Gastrocnemius medialis (tissue), 4 donors: ENCODE data around the gene CBFA2T2. TPM values are rescaled to one million over a fixed set of nuclear protein-coding genes. Genes with fewer than 3 reads are reported as not detected.
"Not testable (repeated sequence)": the region's sequence is repeated elsewhere in the genome, so short reads cannot be mapped to it uniquely, and the experiment has no call there.

Source experiments
- ATAC-seq, 2 donors: fragments of 150-250 bp; one replicate each; pipeline ENCODE4 v1.9.1; 2016
- DNase-seq, 2 donors: peaks; one replicate each; pipeline ENCODE4 v3.0.0-alpha.2; 2019
- H3K27ac ChIP-seq, 4 donors: fragments of 200-600 bp; sonication (generic); 1 replicate in 1 of 4; 2 replicates in 3 of 4; pipeline ENCODE4 v1.5.1; 2016 to 2018; ENCODE audit warnings: mild to moderate bottlenecking in 2 of 4, moderate library complexity in 1 of 4
- H3K27me3 ChIP-seq, 3 donors: fragments of 200-600 bp; sonication (generic) in 2 of 3; 1 replicate in 1 of 3; 2 replicates in 2 of 3; pipeline versions ENCODE4 v1.5.1 to v1.6.0; 2016 to 2019; ENCODE audit warnings: mild to moderate bottlenecking in 1 of 3, moderate library complexity in 1 of 3
- H3K36me3 ChIP-seq, 2 donors: fragments of 200-600 bp; sonication (generic) in 1 of 2; one replicate each; pipeline ENCODE4 v1.5.1; 2017 to 2018
- H3K4me1 ChIP-seq, 2 donors: fragments of 200-600 bp; sonication (generic) in 1 of 2; one replicate each; pipeline ENCODE4 v1.5.1; 2016 to 2017; ENCODE audit warnings: mild to moderate bottlenecking in 2 of 2
- H3K4me3 ChIP-seq, 4 donors: fragments of 200-600 bp; sonication (generic) in 3 of 4; 1 replicate in 1 of 4; 2 replicates in 3 of 4; pipeline ENCODE4 v1.5.1; 2016 to 2019; ENCODE audit warnings: mild to moderate bottlenecking in 2 of 4
- H3K9me3 ChIP-seq, 3 donors: fragments of 200-600 bp; sonication (generic) in 2 of 3; 1 replicate in 1 of 3; 2 replicates in 2 of 3; pipeline ENCODE4 v1.5.1; 2016 to 2019
- CTCF ChIP-seq, 5 experiments: fragments of 450-650 bp in 3 of 5; fragments of 200-600 bp in 2 of 5; sonication (generic) in 2 of 5; IDR thresholded peaks in 4 of 5; conservative IDR thresholded peaks in 1 of 5; 1 replicate in 4 of 5; 2 replicates in 1 of 5; pipeline ENCODE4 v1.5.1; 2016 to 2019; ENCODE audit warnings: antibody characterized with exemption in 5 of 5, mild to moderate bottlenecking in 3 of 5, moderate library complexity in 3 of 5
- POLR2A ChIP-seq, 2 donors: fragments of 450-650 bp; IDR thresholded peaks; one replicate each; pipeline ENCODE4 v1.6.1; 2017; ENCODE audit warnings: antibody characterized with exemption in 2 of 2, mild to moderate bottlenecking in 2 of 2, moderate library complexity in 2 of 2
- in situ Hi-C, 4 donors: fragments of 200-750 bp; cut with MboI; loops; one replicate each; pipeline versions ENCODE4 v1.15.0 to v1.8.0; 2017; ENCODE audit warnings: low sequenced_read_pairs in 4 of 4
- intact Hi-C: fragments of 100-400 bp; cut with DNase I; formaldehyde crosslinking; loops from one replicate; pipeline ENCODE4 v1.15.1; 2023; ENCODE audit warnings: low total_unique reads
- total RNA-seq, 4 donors: library from RNA; depleted of rRNA; stranded (reverse); fragments of >200 nt; gene quantifications; one replicate each; pipeline versions ENCODE4 v1.1.0 to v1.2.3, GENCODE V29; 2016

The CBFA2T2 gene
- total RNA-seq, 4 donors from 2014 or later = 6.9 to 8.9 (median 7.9) TPM

- Histone ChIP-seq H3K27ac (no peak overlapping the region), H3K27me3 (no peaks in the 10 kb centered on the region), H3K9me3 (no peaks in the 10 kb centered on the region), H3K36me3 (no peaks in the 10 kb centered on the region), H3K4me1 (no peaks in the 10 kb centered on the region), H3K4me3 (no peak overlapping the region)
- TF ChIP-seq POLR2A (IDR thresholded peaks at IDR 0.05) (no peak), CTCF (IDR thresholded peaks at IDR 0.05 in 4 of 5, conservative IDR thresholded peaks at IDR 0.05 in 1 of 5) (no peak)
- intact Hi-C loops (loop anchor here (10.0 kb wide), 1 partner anchor 183 kb away; the partner anchor contains the start of genes ACTL10 and C20orf144), in situ Hi-C loops (no loop called here)
- ATAC-seq (no peak), DNase-seq (no peak)
Measured at GRCh38 chr20:33481431-33481941, 8.4 kb upstream of the CBFA2T2 start.

- TF ChIP-seq POLR2A (IDR thresholded peaks at IDR 0.05) = no peak
- TF ChIP-seq CTCF (IDR thresholded peaks at IDR 0.05 in 4 of 5, conservative IDR thresholded peaks at IDR 0.05 in 1 of 5) = no peak
- H3K4me3 ChIP-seq = no peak overlapping the region
- H3K4me1 ChIP-seq = no peaks in the 10 kb centered on the region
- ATAC-seq = no peak
- H3K27ac ChIP-seq = no peak overlapping the region
- intact Hi-C loops = loop anchor here (10.0 kb wide), 1 partner anchor 182 kb away; the partner anchor contains the start of genes ACTL10 and C20orf144
- no peaks in the 10 kb centered on the region for H3K9me3 ChIP-seq
- H3K36me3 ChIP-seq = no peaks in the 10 kb centered on the region
- in situ Hi-C loops = no loop called here
- H3K27me3 ChIP-seq = no peaks in the 10 kb centered on the region
- DNase-seq = no peak
Measured at GRCh38 chr20:33482581-33482980, 7.3 kb upstream of the CBFA2T2 start.

GRCh38 chr20:33483186-33483585 is 6.7 kb upstream of the CBFA2T2 start:
- DNase-seq, ATAC-seq, H3K4me3 ChIP-seq, H3K36me3 ChIP-seq, H3K27ac ChIP-seq, in situ Hi-C loops, H3K9me3 ChIP-seq, H3K4me1 ChIP-seq, H3K27me3 ChIP-seq: not testable (repeated sequence)
- intact Hi-C loops = loop anchor here (10.0 kb wide), 1 partner anchor 182 kb away; the partner anchor contains the start of genes ACTL10 and C20orf144

- no peak for DNase-seq
- ATAC-seq = no peak
- Histone ChIP-seq H3K27ac (peak overlapping the region in 2 of 4 donors; percentile 88 to 96), H3K4me3 (no peak overlapping the region), H3K36me3 (no peaks in the 10 kb centered on the region), H3K9me3 (no peaks in the 10 kb centered on the region), H3K4me1 (peaks cover 12 to 13% of the 10 kb centered on the region in 2 donors), H3K27me3 (no peaks in the 10 kb centered on the region)
- TF ChIP-seq CTCF (IDR thresholded peaks at IDR 0.05 in 4 of 5, conservative IDR thresholded peaks at IDR 0.05 in 1 of 5) = no peak
- TF ChIP-seq POLR2A (IDR thresholded peaks at IDR 0.05) = no peak
- intact Hi-C loops (loop anchor here (2.0 to 10.0 kb wide), 2 partner anchors 43 to 177 kb away; partner anchors contain the start of genes ACTL10 and C20orf144), in situ Hi-C loops (no loop called here)
Measured at GRCh38 chr20:33488201-33488600, 1.7 kb upstream of the CBFA2T2 start.

GRCh38 chr20:33488661-33489494 is 1.0 kb upstream of the CBFA2T2 start:
- DNase-seq, H3K9me3 ChIP-seq, in situ Hi-C loops, H3K27me3 ChIP-seq, H3K36me3 ChIP-seq, ATAC-seq: not testable (repeated sequence)
- Histone ChIP-seq H3K4me1 (peaks cover 12 to 13% of the 10 kb centered on the region in 2 donors), H3K27ac (peak overlapping the region; percentile 88 to 96 (median 96)), H3K4me3 (peak overlapping the region; percentile 45 to 90 (median 56))
- intact Hi-C loops = loop anchor here (2.0 to 10.0 kb wide), 2 partner anchors 44 to 176 kb away; partner anchors contain the start of genes ACTL10 and C20orf144
